BLaER1 treated with 17β-estradiol and CSF1 and Interleukin-3, amounts not matched to agents 10 nM and 100 nM (cell line): ENCODE data around the gene PSKH1.
"Not testable (repeated sequence)": the region's sequence is repeated elsewhere in the genome, so short reads cannot be mapped to it uniquely, and the experiment has no call there.

Experiments
- H3K27ac ChIP-seq, 11 experiments: shearing (Covaris generic); formaldehyde crosslinking; 2 replicates each; pipeline ENCODE4 v1.8.1; 2022
- H3K27me3 ChIP-seq, 11 experiments: shearing (Covaris generic); formaldehyde crosslinking; 2 replicates each; pipeline ENCODE4 v1.8.1; 2022
- H3K36me3 ChIP-seq, 11 experiments: shearing (Covaris generic); formaldehyde crosslinking; 2 replicates each; pipeline ENCODE4 v1.8.1; 2022
- H3K4me1 ChIP-seq, 10 experiments: shearing (Covaris generic); formaldehyde crosslinking; 2 replicates each; pipeline ENCODE4 v1.8.1; 2022
- H3K4me2 ChIP-seq, 11 experiments: shearing (Covaris generic); formaldehyde crosslinking; 2 replicates each; pipeline ENCODE4 v1.8.1; 2022
- H3K4me3 ChIP-seq, 10 experiments: shearing (Covaris generic); formaldehyde crosslinking; 2 replicates each; pipeline ENCODE4 v1.8.1; 2022
- H3K9ac ChIP-seq, 11 experiments: shearing (Covaris generic); formaldehyde crosslinking; 2 replicates each; pipeline ENCODE4 v1.8.1; 2022
- H3K9me3 ChIP-seq, 11 experiments: shearing (Covaris generic); formaldehyde crosslinking; replicated peaks in 1 of 11; 2 replicates each; pipeline ENCODE4 v1.8.1; 2022
- H4K20me1 ChIP-seq, 11 experiments: shearing (Covaris generic); formaldehyde crosslinking; 2 replicates each; pipeline ENCODE4 v1.8.1; 2022
- Cebpa-rat ChIP-seq, 11 experiments: shearing (Covaris generic); IDR thresholded peaks; 2 replicates each; pipeline ENCODE4 v1.8.1; 2022

Gene PSKH1

GRCh38 chr16:67971111-67971510 lies 78.1 kb downstream of the PSKH1 start:
- no peaks in the 10 kb centered on the region for H3K27me3 ChIP-seq
- no peak for TF ChIP-seq Cebpa-rat (IDR thresholded peaks at IDR 0.05)
- no peak overlapping the region for H3K4me2 ChIP-seq
- no peak overlapping the region for H3K9ac ChIP-seq
- H3K4me3 ChIP-seq = no peak overlapping the region
- peaks cover 16 to 35% (median 26%) of the 10 kb centered on the region in 10 experiments for H3K4me1 ChIP-seq
- H3K27ac ChIP-seq = no peak overlapping the region
- H3K9me3 ChIP-seq = no peaks in the 10 kb centered on the region
- H4K20me1 ChIP-seq = peaks cover 5 to 16% (median 13%) of the 10 kb centered on the region in 11 experiments; a peak in 15 of 22 replicates
- H3K36me3 ChIP-seq = no peaks in the 10 kb centered on the region

- H3K4me3 ChIP-seq, H4K20me1 ChIP-seq, H3K4me2 ChIP-seq, H3K9me3 ChIP-seq, H3K27me3 ChIP-seq, H3K9ac ChIP-seq, H3K27ac ChIP-seq, H3K36me3 ChIP-seq: not testable (repeated sequence)
- peaks cover 4 to 23% (median 14%) of the 10 kb centered on the region in 10 experiments for H3K4me1 ChIP-seq
Measured at GRCh38 chr16:67972285-67972684, 79.2 kb downstream of the PSKH1 start.

- TF ChIP-seq Cebpa-rat (IDR thresholded peaks at IDR 0.05) = no peak
- no peaks in the 10 kb centered on the region for H3K9me3 ChIP-seq
- peaks cover 0 to 5% (median 0%) of the 10 kb centered on the region in 11 experiments; a peak in 1 of 22 replicates for H4K20me1 ChIP-seq
- no peaks in the 10 kb centered on the region for H3K27me3 ChIP-seq
- H3K27ac ChIP-seq = no peak overlapping the region
- peaks cover 0 to 7% (median 0%) of the 10 kb centered on the region in 10 experiments; a peak in 1 of 20 replicates for H3K4me1 ChIP-seq
- H3K36me3 ChIP-seq = no peaks in the 10 kb centered on the region
- no peak overlapping the region for H3K4me3 ChIP-seq
- H3K9ac ChIP-seq = no peak overlapping the region
- H3K4me2 ChIP-seq = no peak overlapping the region
Measured at GRCh38 chr16:67975321-67976105, 82.5 kb downstream of the PSKH1 start.

- Histone ChIP-seq H3K9ac (no peak overlapping the region), H4K20me1 (peaks cover 0 to 5% (median 0%) of the 10 kb centered on the region in 11 experiments; a peak in 1 of 22 replicates), H3K9me3 (no peaks in the 10 kb centered on the region), H3K36me3 (no peaks in the 10 kb centered on the region), H3K4me2 (no peak overlapping the region), H3K27me3 (no peaks in the 10 kb centered on the region), H3K4me1 (peaks cover 0 to 7% (median 0%) of the 10 kb centered on the region in 10 experiments; a peak in 1 of 20 replicates), H3K27ac (no peak overlapping the region), H3K4me3 (no peak overlapping the region)
- TF ChIP-seq Cebpa-rat (IDR thresholded peaks at IDR 0.05) = no peak
Measured at GRCh38 chr16:67976205-67976604, 83.2 kb downstream of the PSKH1 start.

GRCh38 chr16:67977005-67977404 lies 84.0 kb downstream of the PSKH1 start:
- Histone ChIP-seq H3K9me3 (no peaks in the 10 kb centered on the region), H3K27me3 (no peaks in the 10 kb centered on the region), H3K4me3 (no peak overlapping the region), H3K4me2 (no peak overlapping the region), H3K27ac (no peak overlapping the region), H3K4me1 (peaks cover 0 to 7% (median 0%) of the 10 kb centered on the region in 10 experiments; a peak in 1 of 20 replicates), H3K9ac (no peak overlapping the region), H4K20me1 (peaks cover 0 to 5% (median 0%) of the 10 kb centered on the region in 11 experiments; a peak in 1 of 22 replicates), H3K36me3 (no peaks in the 10 kb centered on the region)
- TF ChIP-seq Cebpa-rat (IDR thresholded peaks at IDR 0.05) = no peak

GRCh38 chr16:67977469-67978227 lies 84.6 kb downstream of the PSKH1 start:
- Histone ChIP-seq H3K9ac (no peak overlapping the region), H4K20me1 (peaks cover 0 to 5% (median 0%) of the 10 kb centered on the region in 11 experiments; a peak in 1 of 22 replicates), H3K4me1 (peaks cover 0 to 7% (median 0%) of the 10 kb centered on the region in 10 experiments; a peak in 1 of 20 replicates), H3K27me3 (no peaks in the 10 kb centered on the region), H3K4me2 (no peak overlapping the region), H3K36me3 (no peaks in the 10 kb centered on the region), H3K9me3 (peaks cover 0 to 3% (median 0%) of the 10 kb centered on the region in 11 experiments; a peak in 2 of 22 replicates), H3K27ac (no peak overlapping the region), H3K4me3 (no peak overlapping the region)
- TF ChIP-seq Cebpa-rat (IDR thresholded peaks at IDR 0.05) = no peak
